Hepatocyte (in vitro differentiated cells): ENCODE results near the gene FBLN1. TPM values are rescaled to one million over a fixed set of nuclear protein-coding genes. Genes with fewer than 3 reads are reported as not detected.

ENCODE experiments used
- DNase-seq: peaks from one replicate; pipeline ENCODE4 v3.0.0-alpha.2; 2016; ENCODE audit warnings: low spot score
- H2AFZ ChIP-seq: fragments of 200-600 bp; sonication (generic); 2 replicates; pipeline ENCODE4 v1.6.0; 2016; ENCODE audit warnings: antibody characterized with exemption, mild to moderate bottlenecking
- H3K27ac ChIP-seq: fragments of 200-600 bp; sonication (generic); 2 replicates; pipeline ENCODE4 v1.5.1; 2016; ENCODE audit warnings: mild to moderate bottlenecking
- H3K27me3 ChIP-seq: fragments of 200-600 bp; sonication (generic); 2 replicates; pipeline ENCODE4 v1.6.1; 2016
- H3K36me3 ChIP-seq: fragments of 200-600 bp; sonication (generic); replicated peaks from 2 replicates; pipeline ENCODE4 v1.5.1; 2016; ENCODE audit warnings: low read depth; ENCODE audit not compliant: insufficient read depth
- H3K4me1 ChIP-seq: fragments of 200-600 bp; sonication (generic); 2 replicates; pipeline ENCODE4 v1.5.1; 2016; ENCODE audit warnings: mild to moderate bottlenecking, moderate library complexity; ENCODE audit not compliant: insufficient read depth
- H3K4me2 ChIP-seq: fragments of 200-600 bp; sonication (generic); 2 replicates; pipeline ENCODE4 v1.6.0; 2016
- H3K4me3 ChIP-seq: fragments of 200-600 bp; sonication (generic); 2 replicates; pipeline ENCODE4 v1.5.1; 2016; ENCODE audit warnings: mild to moderate bottlenecking
- H3K79me2 ChIP-seq: fragments of 200-600 bp; sonication (generic); 2 replicates; pipeline ENCODE4 v1.6.0; 2017; ENCODE audit warnings: mild to moderate bottlenecking
- H3K9me2 ChIP-seq: fragments of 200-600 bp; sonication (generic); replicated peaks from 2 replicates; pipeline ENCODE4 v1.6.0; 2017; ENCODE audit warnings: mild to moderate bottlenecking; ENCODE audit not compliant: insufficient read depth
- H3K9me3 ChIP-seq: fragments of 200-600 bp; sonication (generic); 2 replicates; pipeline ENCODE4 v1.5.1; 2016; ENCODE audit warnings: low read depth, mild to moderate bottlenecking
- H4K20me1 ChIP-seq: fragments of 200-600 bp; sonication (generic); 2 replicates; pipeline ENCODE4 v1.6.0; 2016; ENCODE audit warnings: mild to moderate bottlenecking; ENCODE audit not compliant: insufficient read depth, poor library complexity, severe bottlenecking
- EZH2 ChIP-seq: fragments of 200-600 bp; sonication (generic); IDR thresholded peaks from 2 replicates; pipeline ENCODE4 v1.6.1; 2016; ENCODE audit warnings: antibody characterized with exemption, mild to moderate bottlenecking, borderline replicate concordance
- EZH2phosphoT487 ChIP-seq: fragments of 200-600 bp; sonication (generic); IDR thresholded peaks from one replicate; pipeline ENCODE4 v1.6.1; 2018; ENCODE audit warnings: antibody characterized with exemption, mild to moderate bottlenecking, low read depth, moderate library complexity; ENCODE audit not compliant: unreplicated experiment, severe bottlenecking
- WGBS: methylation state at CpG from one replicate; pipeline ENCODE4 v1.1.6; 2016; ENCODE audit warnings: low lambda C conversion rate; ENCODE audit errors: missing lambda C conversion rate; 5-methylcytosine and 5-hydroxymethylcytosine counted together
- polyA plus RNA-seq: library from polyadenylated mRNA; unstranded; fragments of >200 nt; fragmentation: Nextera tagmentation; extraction: Ambion mirVana; gene quantifications from 2 replicates; pipeline ENCODE4 v1.2.1, GENCODE V29; 2016
- total RNA-seq: library from RNA; depleted of rRNA; stranded (reverse); fragments of >200 nt; gene quantifications from 2 replicates; pipeline ENCODE4 v1.2.3, GENCODE V29; 2014
- TF ChIP-seq, protein P1 (sequence below): fragments of 200-600 bp; sonication (generic); IDR thresholded peaks from 2 replicates; pipeline ENCODE4 v1.5.1; 2016; ENCODE audit warnings: antibody characterized with exemption, mild to moderate bottlenecking; ENCODE audit not compliant: poor library complexity

FBLN1 gene
- total and polyA plus RNA-seq, 2 experiments from 2014 or later, result 201 to 669 TPM

GRCh38 chr22:45546333-45547015 lies 43.8 kb downstream of the FBLN1 start:
- WGBS, result 95% methylated on average over 20 of the region's 21 CpGs
- no peaks in the 10 kb centered on the region for H3K79me2 ChIP-seq

GRCh38 chr22:45547016-45547345 lies 44.3 kb downstream of the FBLN1 start:
- Histone ChIP-seq H3K9me3 (no peaks in the 10 kb centered on the region), H3K9me2 (no peaks in the 10 kb centered on the region), H4K20me1 (no peaks in the 10 kb centered on the region), H2AFZ (no peak overlapping the region), H3K27ac (no peak overlapping the region), H3K36me3 (no peaks in the 10 kb centered on the region), H3K4me3 (no peak overlapping the region), H3K79me2 (no peaks in the 10 kb centered on the region), H3K4me1 (peaks cover 23% of the 10 kb centered on the region), H3K4me2 (no peak overlapping the region), H3K27me3 (no peaks in the 10 kb centered on the region)
- peak; percentile 3 for DNase-seq
- no peak for TF ChIP-seq EZH2phosphoT487
- TF ChIP-seq, protein P1, sequence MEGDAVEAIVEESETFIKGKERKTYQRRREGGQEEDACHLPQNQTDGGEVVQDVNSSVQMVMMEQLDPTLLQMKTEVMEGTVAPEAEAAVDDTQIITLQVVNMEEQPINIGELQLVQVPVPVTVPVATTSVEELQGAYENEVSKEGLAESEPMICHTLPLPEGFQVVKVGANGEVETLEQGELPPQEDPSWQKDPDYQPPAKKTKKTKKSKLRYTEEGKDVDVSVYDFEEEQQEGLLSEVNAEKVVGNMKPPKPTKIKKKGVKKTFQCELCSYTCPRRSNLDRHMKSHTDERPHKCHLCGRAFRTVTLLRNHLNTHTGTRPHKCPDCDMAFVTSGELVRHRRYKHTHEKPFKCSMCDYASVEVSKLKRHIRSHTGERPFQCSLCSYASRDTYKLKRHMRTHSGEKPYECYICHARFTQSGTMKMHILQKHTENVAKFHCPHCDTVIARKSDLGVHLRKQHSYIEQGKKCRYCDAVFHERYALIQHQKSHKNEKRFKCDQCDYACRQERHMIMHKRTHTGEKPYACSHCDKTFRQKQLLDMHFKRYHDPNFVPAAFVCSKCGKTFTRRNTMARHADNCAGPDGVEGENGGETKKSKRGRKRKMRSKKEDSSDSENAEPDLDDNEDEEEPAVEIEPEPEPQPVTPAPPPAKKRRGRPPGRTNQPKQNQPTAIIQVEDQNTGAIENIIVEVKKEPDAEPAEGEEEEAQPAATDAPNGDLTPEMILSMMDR, result no peak
- no peak for TF ChIP-seq EZH2
- 95% methylated on average over 11 of the region's 11 CpGs for WGBS

More at GRCh38 chr22:45546333-45547015, 43.8 kb downstream of the FBLN1 start:
- Histone ChIP-seq H3K9me3 (no peaks in the 10 kb centered on the region), H3K27me3 (no peaks in the 10 kb centered on the region), H4K20me1 (no peaks in the 10 kb centered on the region), H3K4me2 (no peak overlapping the region), H2AFZ (no peak overlapping the region), H3K4me3 (no peak overlapping the region), H3K9me2 (no peaks in the 10 kb centered on the region), H3K27ac (no peak overlapping the region), H3K4me1 (peaks cover 18% of the 10 kb centered on the region), H3K36me3 (no peaks in the 10 kb centered on the region)
- DNase-seq, result peak; percentile 3
- TF ChIP-seq EZH2 (no peak), EZH2phosphoT487 (no peak)
- TF ChIP-seq, protein P1, result no peak

GRCh38 chr22:45547731-45548130 lies 45.0 kb downstream of the FBLN1 start:
- Histone ChIP-seq H3K79me2 (no peaks in the 10 kb centered on the region), H4K20me1 (no peaks in the 10 kb centered on the region), H3K4me1 (peaks cover 31% of the 10 kb centered on the region), H3K9me2 (no peaks in the 10 kb centered on the region), H3K27ac (no peak overlapping the region), H3K4me2 (no peak overlapping the region), H3K4me3 (no peak overlapping the region), H3K36me3 (no peaks in the 10 kb centered on the region), H3K27me3 (no peaks in the 10 kb centered on the region), H3K9me3 (no peaks in the 10 kb centered on the region), H2AFZ (no peak overlapping the region)
- TF ChIP-seq EZH2phosphoT487 (no peak), EZH2 (no peak)
- TF ChIP-seq, protein P1, result no peak
- no peak for DNase-seq
- WGBS, result 92% methylated on average over 6 of the region's 6 CpGs
